ENCODE data around the gene PAWR. TPM values are rescaled to one million over a fixed set of nuclear protein-coding genes. Genes with fewer than 3 reads are reported as not detected.
"Not testable (repeated sequence)": the region's sequence is repeated elsewhere in the genome, so short reads cannot be mapped to it uniquely, and the experiment has no call there.

PAWR gene
- total RNA-seq, 3 donors from 2014 or later (not counting 1 experiment from before 2014, with no cell fraction given), result 3.2 to 8.1 (median 5.3) TPM

DNA sequence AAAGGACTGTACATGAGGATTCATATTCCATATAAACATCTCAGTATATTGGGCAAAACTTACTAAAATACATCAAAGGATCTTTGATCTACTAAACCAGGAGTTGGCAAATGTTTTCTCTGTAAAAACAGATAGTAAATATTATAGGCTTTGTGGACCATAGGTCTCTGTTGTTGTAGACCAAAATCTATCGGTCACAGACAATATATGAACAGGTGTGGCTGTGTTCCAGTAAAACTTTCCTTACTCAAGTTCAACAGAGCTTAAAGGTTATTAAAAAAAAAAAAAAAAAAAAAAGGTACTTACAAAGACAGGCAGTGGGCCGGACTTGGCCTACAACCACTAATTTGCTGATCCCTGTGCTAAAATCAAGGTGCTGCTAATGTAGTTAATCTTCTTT, 40.3 kb downstream of the PAWR start:
- TF ChIP-seq CTCF (IDR thresholded peaks at IDR 0.05), result no peak
- Mint-ChIP-seq H3K4me3 (no peak overlapping the region), H3K9me3 (no peaks in the 10 kb centered on the region)

DNA sequence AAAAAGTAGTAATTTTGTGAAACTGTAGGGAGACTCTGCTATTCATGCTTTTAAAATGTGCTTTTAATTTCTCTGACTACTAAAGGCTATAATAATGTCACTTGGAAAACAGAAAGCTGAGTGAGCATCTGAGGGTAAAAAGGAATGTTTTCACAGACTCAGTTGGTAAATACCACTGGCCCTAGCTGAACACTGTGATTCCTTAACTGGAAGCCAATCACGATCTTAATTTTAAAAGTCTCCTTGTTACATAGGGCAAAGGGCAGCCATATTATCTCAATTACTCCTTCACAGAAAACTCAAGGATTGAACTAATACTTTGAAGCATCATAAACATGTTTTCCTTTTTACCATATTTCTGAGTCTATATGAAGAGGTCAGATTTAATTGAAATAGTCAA, 41.9 kb downstream of the PAWR start:
- H3K36me3 Mint-ChIP-seq, result no peaks in the 10 kb centered on the region
- 80% methylated on average over 1 of the region's 1 CpG for WGBS (ENCODE audit: insufficient coverage)
- H3K4me3 ChIP-seq (ENCODE audit: low read length), result no peak overlapping the region
- no peaks in the 10 kb centered on the region for H3K36me3 ChIP-seq (ENCODE audit: control insufficient read depth, insufficient read depth, low read length)
- intact Hi-C loops (cut with micrococcal nuclease), result no loop called here
- no peak overlapping the region for H3K4me3 Mint-ChIP-seq
- H3K4me1 ChIP-seq (ENCODE audit: control insufficient read depth, insufficient read depth, low read length), result no peaks in the 10 kb centered on the region
- DNase-seq (no peak), ATAC-seq (no peak)
- no peak for TF ChIP-seq CTCF (IDR thresholded peaks at IDR 0.05)
- H3K9me3 ChIP-seq (ENCODE audit: control insufficient read depth, insufficient read depth, low read length), result no peaks in the 10 kb centered on the region
- no peaks in the 10 kb centered on the region for H3K27me3 ChIP-seq (ENCODE audit: control insufficient read depth, insufficient read depth, low read length)
- H3K27ac Mint-ChIP-seq, result no peak overlapping the region
- H3K9me3 Mint-ChIP-seq, result no peaks in the 10 kb centered on the region
- no peak overlapping the region for H3K27ac ChIP-seq (ENCODE audit: low read length)
- no peaks in the 10 kb centered on the region for H3K4me1 Mint-ChIP-seq
- H3K27me3 Mint-ChIP-seq (ENCODE audit: low read depth in 2 of 2), result no peaks in the 10 kb centered on the region

More for the DNA sequence above, 40.3 kb downstream of the PAWR start:
- no peak for DNase-seq
- no peak overlapping the region for H3K27ac ChIP-seq (ENCODE audit: low read length)
- Mint-ChIP-seq H3K27ac (no peak overlapping the region), H3K27me3 (ENCODE audit: low read depth in 2 of 2) (no peaks in the 10 kb centered on the region), H3K4me1 (no peaks in the 10 kb centered on the region), H3K36me3 (no peaks in the 10 kb centered on the region)
- H3K4me3 ChIP-seq (ENCODE audit: low read length), result no peak overlapping the region
- H3K4me1 ChIP-seq (ENCODE audit: control insufficient read depth, insufficient read depth, low read length), result no peaks in the 10 kb centered on the region
- intact Hi-C loops (cut with micrococcal nuclease), result no loop called here
- H3K9me3 ChIP-seq (ENCODE audit: control insufficient read depth, insufficient read depth, low read length), result no peaks in the 10 kb centered on the region
- H3K27me3 ChIP-seq (ENCODE audit: control insufficient read depth, insufficient read depth, low read length), result no peaks in the 10 kb centered on the region
- no peak for ATAC-seq
- no peaks in the 10 kb centered on the region for H3K36me3 ChIP-seq (ENCODE audit: control insufficient read depth, insufficient read depth, low read length)
- 93% methylated on average over 1 of the region's 2 CpGs for WGBS (ENCODE audit: insufficient coverage)

DNA sequence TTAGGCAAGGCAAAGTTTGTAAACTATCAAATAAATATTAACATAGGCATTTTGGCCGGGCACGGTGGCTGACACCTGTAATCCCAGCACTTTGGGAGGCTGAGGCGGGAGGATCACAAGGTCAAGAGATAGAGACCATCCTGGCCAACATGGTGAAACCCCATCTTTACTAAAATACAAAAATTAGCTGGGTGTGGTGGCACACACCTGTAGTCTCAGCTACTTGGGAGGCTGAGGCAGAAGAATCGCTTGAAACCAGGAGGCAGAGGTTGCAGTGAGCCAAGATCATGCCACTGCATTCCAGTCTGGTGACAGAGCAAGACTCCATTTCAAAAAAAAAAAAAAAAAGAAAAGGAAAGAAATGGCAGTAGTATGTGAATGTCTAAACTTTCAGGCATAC, 43.9 kb downstream of the PAWR start:
- H3K27ac ChIP-seq (ENCODE audit: low read length); H3K9me3 ChIP-seq (ENCODE audit: control insufficient read depth, insufficient read depth, low read length); H3K36me3 ChIP-seq (ENCODE audit: control insufficient read depth, insufficient read depth, low read length); intact Hi-C loops (cut with micrococcal nuclease); H3K27me3 Mint-ChIP-seq (ENCODE audit: low read depth in 2 of 2); H3K4me3 Mint-ChIP-seq; H3K4me1 Mint-ChIP-seq; H3K27me3 ChIP-seq (ENCODE audit: control insufficient read depth, insufficient read depth, low read length); H3K4me1 ChIP-seq (ENCODE audit: control insufficient read depth, insufficient read depth, low read length); ATAC-seq; DNase-seq; H3K36me3 Mint-ChIP-seq; H3K9me3 Mint-ChIP-seq; H3K27ac Mint-ChIP-seq; H3K4me3 ChIP-seq (ENCODE audit: low read length): not testable (repeated sequence)
- WGBS (ENCODE audit: insufficient coverage), result 92% methylated on average over 4 of the region's 4 CpGs

DNA sequence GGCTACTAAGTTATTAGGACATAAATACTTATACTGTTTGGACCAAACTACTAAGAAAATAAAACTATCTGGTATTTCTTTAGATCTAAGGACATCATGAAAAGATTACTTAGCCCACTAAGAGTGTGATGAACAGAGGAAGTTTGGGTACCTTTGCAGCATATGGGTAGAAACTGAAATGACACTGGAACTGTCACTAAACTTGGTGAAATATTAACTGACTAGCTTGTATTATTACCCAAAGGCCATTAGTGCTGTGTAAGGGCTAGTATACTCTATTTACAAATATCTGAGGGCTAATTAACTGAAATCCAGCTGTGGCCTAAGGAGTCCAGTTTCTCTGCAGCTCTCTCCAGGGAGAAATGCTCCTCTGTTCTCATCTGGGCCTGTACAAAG, 45.5 kb downstream of the PAWR start:
- Histone ChIP-seq H3K36me3 (ENCODE audit: control insufficient read depth, insufficient read depth, low read length) (no peaks in the 10 kb centered on the region), H3K27ac (ENCODE audit: low read length) (no peak overlapping the region), H3K27me3 (ENCODE audit: control insufficient read depth, insufficient read depth, low read length) (no peaks in the 10 kb centered on the region), H3K4me1 (ENCODE audit: control insufficient read depth, insufficient read depth, low read length) (no peaks in the 10 kb centered on the region), H3K4me3 (ENCODE audit: low read length) (no peak overlapping the region), H3K9me3 (ENCODE audit: control insufficient read depth, insufficient read depth, low read length) (no peaks in the 10 kb centered on the region)
- H3K36me3 Mint-ChIP-seq, result no peaks in the 10 kb centered on the region
- H3K27me3 Mint-ChIP-seq (ENCODE audit: low read depth in 2 of 2), result no peaks in the 10 kb centered on the region
- no peak for ATAC-seq
- intact Hi-C loops (cut with micrococcal nuclease), result no loop called here
- TF ChIP-seq CTCF (IDR thresholded peaks at IDR 0.05), result no peak
- no peak for DNase-seq
- no peaks in the 10 kb centered on the region for H3K4me1 Mint-ChIP-seq
- no peak overlapping the region for H3K4me3 Mint-ChIP-seq
- no peak overlapping the region for H3K27ac Mint-ChIP-seq
- H3K9me3 Mint-ChIP-seq, result no peaks in the 10 kb centered on the region

Data from natural killer cell (primary cell).